Mesendoderm (in vitro differentiated cells): ENCODE results near the gene TMEM250.

Experiments
- DNase-seq: peaks from one replicate; pipeline ENCODE4 v3.0.0; 2013
- H2AK5ac ChIP-seq: 2 replicates; pipeline ENCODE4 v1.6.1; 2013; ENCODE audit warnings: low read length, inconsistent platforms
- H2BK120ac ChIP-seq: 2 replicates; pipeline ENCODE4 v1.6.1; 2013; ENCODE audit warnings: low read depth, mild to moderate bottlenecking, low read length, moderate library complexity, mixed read lengths
- H2BK15ac ChIP-seq: replicated peaks from 2 replicates; pipeline ENCODE4 v1.6.1; 2013; ENCODE audit warnings: low read depth, mild to moderate bottlenecking, moderate library complexity
- H2BK5ac ChIP-seq: 2 replicates; pipeline ENCODE4 v1.6.1; 2013; ENCODE audit warnings: low read length, inconsistent platforms
- H3K18ac ChIP-seq: 2 replicates; pipeline ENCODE4 v1.6.1; 2013; ENCODE audit warnings: mild to moderate bottlenecking, low read length, mixed read lengths
- H3K23ac ChIP-seq: one replicate; pipeline ENCODE4 v1.6.1; 2013; ENCODE audit warnings: low read length
- H3K27ac ChIP-seq: 2 replicates; pipeline ENCODE4 v1.5.1; 2013; ENCODE audit warnings: low read depth, mild to moderate bottlenecking, inconsistent platforms, low read length, moderate library complexity
- H3K27me3 ChIP-seq: 2 replicates; pipeline ENCODE4 v1.6.1; 2013; ENCODE audit warnings: low read length, control low read depth, mild to moderate bottlenecking, inconsistent platforms; ENCODE audit not compliant: insufficient read depth, poor library complexity
- H3K36me3 ChIP-seq: 2 replicates; pipeline ENCODE4 v1.6.1; 2013; ENCODE audit warnings: low read length, inconsistent platforms; ENCODE audit not compliant: control insufficient read depth, insufficient read depth
- H3K4ac ChIP-seq: one replicate; pipeline ENCODE4 v1.6.1; 2013; ENCODE audit warnings: low read depth, mild to moderate bottlenecking, low read length, moderate library complexity
- H3K4me1 ChIP-seq: 2 replicates; pipeline ENCODE4 v1.6.1; 2013; ENCODE audit warnings: low read depth, low read length, inconsistent platforms; ENCODE audit not compliant: control insufficient read depth
- H3K4me2 ChIP-seq: 2 replicates; pipeline ENCODE4 v1.6.1; 2013; ENCODE audit warnings: low read length
- H3K4me3 ChIP-seq: 2 replicates; pipeline ENCODE4 v1.5.1; 2013; ENCODE audit warnings: mild to moderate bottlenecking, low read length
- H3K56ac ChIP-seq: one replicate; pipeline ENCODE4 v1.6.1; 2013; ENCODE audit warnings: low read length
- H3K79me1 ChIP-seq: 2 replicates; pipeline ENCODE4 v1.6.1; 2013; ENCODE audit warnings: low read length, inconsistent platforms
- H3K79me2 ChIP-seq: 2 replicates; pipeline ENCODE4 v1.6.1; 2013; ENCODE audit warnings: mild to moderate bottlenecking, low read length; ENCODE audit not compliant: control insufficient read depth, insufficient read depth
- H3K9ac ChIP-seq: 2 replicates; pipeline ENCODE4 v1.6.1; 2013; ENCODE audit warnings: low read length, inconsistent platforms
- H4K5ac ChIP-seq: one replicate; pipeline ENCODE4 v1.6.1; 2013; ENCODE audit warnings: low read length
- H4K8ac ChIP-seq: one replicate; pipeline ENCODE4 v1.6.1; 2013; ENCODE audit warnings: low read depth, mild to moderate bottlenecking, control low read depth, low read length, moderate library complexity
- WGBS: extraction: QIAGEN DNeasy Blood & Tissue Kit; methylation state at CpG from one replicate; pipeline ENCODE4 v1.1.7; 2013; ENCODE audit warnings: low lambda C conversion rate, missing lambda C conversion rate; ENCODE audit not compliant: insufficient coverage; ENCODE audit errors: extremely low coverage; 5-methylcytosine and 5-hydroxymethylcytosine counted together

The TMEM250 gene

GRCh38 chr9:136091582-136092352 lies 26.9 kb downstream of the TMEM250 start:
- H3K18ac ChIP-seq, result no peak overlapping the region
- no peak overlapping the region for H3K9ac ChIP-seq
- DNase-seq, result peak; percentile 82
- no peak overlapping the region for H2BK120ac ChIP-seq
- no peak overlapping the region for H4K5ac ChIP-seq
- no peak overlapping the region for H3K27ac ChIP-seq
- no peaks in the 10 kb centered on the region for H3K4me1 ChIP-seq
- no peak overlapping the region for H3K4ac ChIP-seq
- no peaks in the 10 kb centered on the region for H3K36me3 ChIP-seq
- WGBS, result no CpG with 5 or more reads among the region's 20 CpGs
- H2BK15ac ChIP-seq, result no peak overlapping the region
- H3K4me2 ChIP-seq, result no peak overlapping the region
- H4K8ac ChIP-seq, result no peak overlapping the region
- H3K56ac ChIP-seq, result peak overlapping the region; percentile 15
- H3K79me2 ChIP-seq, result no peaks in the 10 kb centered on the region
- H3K27me3 ChIP-seq, result peaks cover 2% of the 10 kb centered on the region
- H2BK5ac ChIP-seq, result no peak overlapping the region
- no peak overlapping the region for H3K23ac ChIP-seq
- no peaks in the 10 kb centered on the region for H3K79me1 ChIP-seq
- no peak overlapping the region for H3K4me3 ChIP-seq
- no peak overlapping the region for H2AK5ac ChIP-seq

- no CpG with 5 or more reads among the region's 22 CpGs for WGBS
- Histone ChIP-seq H3K4me3 (no peak overlapping the region), H3K36me3 (no peaks in the 10 kb centered on the region), H3K56ac (peak overlapping the region; percentile 15), H3K79me2 (no peaks in the 10 kb centered on the region), H3K18ac (no peak overlapping the region), H2BK5ac (no peak overlapping the region), H3K27me3 (peaks cover 2% of the 10 kb centered on the region), H3K23ac (no peak overlapping the region), H3K9ac (no peak overlapping the region), H4K5ac (no peak overlapping the region), H3K4ac (no peak overlapping the region), H3K79me1 (no peaks in the 10 kb centered on the region), H4K8ac (no peak overlapping the region), H2BK15ac (no peak overlapping the region), H3K4me1 (no peaks in the 10 kb centered on the region), H3K27ac (no peak overlapping the region), H2BK120ac (no peak overlapping the region), H2AK5ac (no peak overlapping the region), H3K4me2 (no peak overlapping the region)
- no peak for DNase-seq
Observed at GRCh38 chr9:136090768-136091581, 27.7 kb downstream of the TMEM250 start.

- H4K8ac ChIP-seq, result no peak overlapping the region
- H3K18ac ChIP-seq, result no peak overlapping the region
- no peak overlapping the region for H3K4ac ChIP-seq
- no peak overlapping the region for H2BK15ac ChIP-seq
- H3K27ac ChIP-seq, result no peak overlapping the region
- no peak overlapping the region for H2BK5ac ChIP-seq
- no peak overlapping the region for H3K4me3 ChIP-seq
- H3K9ac ChIP-seq, result no peak overlapping the region
- no peaks in the 10 kb centered on the region for H3K4me1 ChIP-seq
- no peak for DNase-seq
- H2AK5ac ChIP-seq, result no peak overlapping the region
- H3K23ac ChIP-seq, result no peak overlapping the region
- WGBS, result no CpG with 5 or more reads among the region's 9 CpGs
- no peak overlapping the region for H3K56ac ChIP-seq
- no peak overlapping the region for H2BK120ac ChIP-seq
- no peaks in the 10 kb centered on the region for H3K79me2 ChIP-seq
- H3K27me3 ChIP-seq, result no peaks in the 10 kb centered on the region
- H4K5ac ChIP-seq, result no peak overlapping the region
- no peak overlapping the region for H3K4me2 ChIP-seq
- no peaks in the 10 kb centered on the region for H3K79me1 ChIP-seq
- H3K36me3 ChIP-seq, result no peaks in the 10 kb centered on the region
Observed at GRCh38 chr9:136090056-136090735, 28.5 kb downstream of the TMEM250 start.

- WGBS, result no CpG with 5 or more reads among the region's 3 CpGs
- no peak overlapping the region for H3K27ac ChIP-seq
- H4K8ac ChIP-seq, result no peak overlapping the region
- no peaks in the 10 kb centered on the region for H3K4me1 ChIP-seq
- H2BK120ac ChIP-seq, result no peak overlapping the region
- H3K9ac ChIP-seq, result no peak overlapping the region
- no peaks in the 10 kb centered on the region for H3K27me3 ChIP-seq
- no peak overlapping the region for H3K4me2 ChIP-seq
- DNase-seq, result no peak
- H3K4me3 ChIP-seq, result no peak overlapping the region
- no peak overlapping the region for H2BK5ac ChIP-seq
- no peaks in the 10 kb centered on the region for H3K79me2 ChIP-seq
- H2BK15ac ChIP-seq, result no peak overlapping the region
- H3K36me3 ChIP-seq, result no peaks in the 10 kb centered on the region
- no peak overlapping the region for H3K18ac ChIP-seq
- H4K5ac ChIP-seq, result no peak overlapping the region
- H3K56ac ChIP-seq, result no peak overlapping the region
- no peaks in the 10 kb centered on the region for H3K79me1 ChIP-seq
- H3K4ac ChIP-seq, result no peak overlapping the region
- no peak overlapping the region for H3K23ac ChIP-seq
- no peak overlapping the region for H2AK5ac ChIP-seq
Observed at GRCh38 chr9:136089697-136090045, 29.0 kb downstream of the TMEM250 start.

- no peaks in the 10 kb centered on the region for H3K4me1 ChIP-seq
- H3K4me3 ChIP-seq, result no peak overlapping the region
- no peak overlapping the region for H4K5ac ChIP-seq
- no CpG with 5 or more reads among the region's 22 CpGs for WGBS
- no peak overlapping the region for H2BK15ac ChIP-seq
- no peaks in the 10 kb centered on the region for H3K79me1 ChIP-seq
- no peak overlapping the region for H2AK5ac ChIP-seq
- no peak for DNase-seq
- no peaks in the 10 kb centered on the region for H3K36me3 ChIP-seq
- no peak overlapping the region for H3K23ac ChIP-seq
- no peak overlapping the region for H3K4ac ChIP-seq
- H3K18ac ChIP-seq, result no peak overlapping the region
- H4K8ac ChIP-seq, result no peak overlapping the region
- no peak overlapping the region for H3K27ac ChIP-seq
- H2BK120ac ChIP-seq, result no peak overlapping the region
- H3K4me2 ChIP-seq, result no peak overlapping the region
- no peaks in the 10 kb centered on the region for H3K27me3 ChIP-seq
- no peak overlapping the region for H2BK5ac ChIP-seq
- H3K79me2 ChIP-seq, result no peaks in the 10 kb centered on the region
- no peak overlapping the region for H3K9ac ChIP-seq
- peak overlapping the region; percentile 5 for H3K56ac ChIP-seq
Observed at GRCh38 chr9:136088939-136089696, 29.6 kb downstream of the TMEM250 start.
